ENCODE measurements around the gene ZFC3H1.

DNA sequence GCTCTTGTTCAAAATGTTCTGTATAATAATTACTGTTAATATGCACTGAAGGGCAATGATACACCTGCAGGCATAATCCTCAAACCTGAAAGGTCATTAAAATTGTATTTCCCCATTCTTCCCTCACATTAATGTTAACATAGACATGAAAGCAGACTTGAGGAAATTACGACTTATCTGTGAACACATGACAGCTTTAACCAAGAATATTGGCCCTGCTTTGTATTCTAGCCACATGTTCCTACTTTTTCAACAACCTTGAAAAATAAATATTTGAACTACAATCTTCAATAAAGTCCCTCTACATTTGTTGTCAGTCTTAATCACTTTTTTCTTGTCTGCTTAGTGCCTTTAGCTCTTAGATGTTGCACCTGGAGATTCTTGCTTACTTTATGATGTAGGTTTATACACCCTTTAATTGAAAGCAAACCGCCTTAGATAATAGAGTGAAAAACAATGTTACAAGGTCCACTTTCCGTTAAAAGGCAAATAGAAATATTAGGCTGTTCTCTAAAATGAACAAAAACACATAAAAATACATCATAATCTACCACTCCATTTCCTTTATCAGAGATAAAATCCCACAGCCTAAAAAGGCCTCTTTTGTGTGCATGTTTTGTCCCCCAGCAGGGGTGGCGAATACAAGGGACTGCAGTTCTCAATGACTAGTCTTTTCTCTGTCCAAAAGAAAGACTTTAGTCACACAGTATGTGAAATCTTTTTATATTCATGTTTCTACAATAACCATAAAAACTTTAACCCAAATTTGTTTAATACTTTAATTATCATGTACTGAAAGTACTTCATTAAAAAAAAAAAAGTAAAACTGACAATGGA lies 55.9 kb downstream of the ZFC3H1 start:
- TF ChIP-seq, protein P1, sequence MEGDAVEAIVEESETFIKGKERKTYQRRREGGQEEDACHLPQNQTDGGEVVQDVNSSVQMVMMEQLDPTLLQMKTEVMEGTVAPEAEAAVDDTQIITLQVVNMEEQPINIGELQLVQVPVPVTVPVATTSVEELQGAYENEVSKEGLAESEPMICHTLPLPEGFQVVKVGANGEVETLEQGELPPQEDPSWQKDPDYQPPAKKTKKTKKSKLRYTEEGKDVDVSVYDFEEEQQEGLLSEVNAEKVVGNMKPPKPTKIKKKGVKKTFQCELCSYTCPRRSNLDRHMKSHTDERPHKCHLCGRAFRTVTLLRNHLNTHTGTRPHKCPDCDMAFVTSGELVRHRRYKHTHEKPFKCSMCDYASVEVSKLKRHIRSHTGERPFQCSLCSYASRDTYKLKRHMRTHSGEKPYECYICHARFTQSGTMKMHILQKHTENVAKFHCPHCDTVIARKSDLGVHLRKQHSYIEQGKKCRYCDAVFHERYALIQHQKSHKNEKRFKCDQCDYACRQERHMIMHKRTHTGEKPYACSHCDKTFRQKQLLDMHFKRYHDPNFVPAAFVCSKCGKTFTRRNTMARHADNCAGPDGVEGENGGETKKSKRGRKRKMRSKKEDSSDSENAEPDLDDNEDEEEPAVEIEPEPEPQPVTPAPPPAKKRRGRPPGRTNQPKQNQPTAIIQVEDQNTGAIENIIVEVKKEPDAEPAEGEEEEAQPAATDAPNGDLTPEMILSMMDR (IDR thresholded peaks at IDR 0.05; ENCODE audit: low read depth, low read length): no peak
- TF ChIP-seq POLR2A (IDR thresholded peaks at IDR 0.05; ENCODE audit: extremely low read depth, insufficient read length): no peak
